ENCODE data around the gene PTK7.
A peak's percentile ranks its signal among the peaks of the same experiment; 100 is the strongest.

Gene PTK7

GRCh38 chr6:43146261-43146660, 70.1 kb downstream of the PTK7 start:
- DNase-seq (ENCODE audit: low spot score) = no peak

GRCh38 chr6:43146709-43147688, 70.9 kb downstream of the PTK7 start:
- DNase-seq (ENCODE audit: low spot score) = no peak

GRCh38 chr6:43147691-43148477, 71.8 kb downstream of the PTK7 start:
- no peak for DNase-seq (ENCODE audit: low spot score)

GRCh38 chr6:43149265-43149664, 73.2 kb downstream of the PTK7 start:
- DNase-seq (ENCODE audit: low spot score) = no peak

- no peak for DNase-seq (ENCODE audit: low spot score)
Observed at GRCh38 chr6:43150051-43150751, 74.1 kb downstream of the PTK7 start.

- DNase-seq (ENCODE audit: low spot score) = no peak
Observed at GRCh38 chr6:43159599-43159998, 83.5 kb downstream of the PTK7 start.

GRCh38 chr6:43163899-43164298, 87.8 kb downstream of the PTK7 start:
- no peak for DNase-seq (ENCODE audit: low spot score)

- no peak for DNase-seq (ENCODE audit: low spot score)
Observed at GRCh38 chr6:43170417-43170930, 94.4 kb downstream of the PTK7 start.

- DNase-seq (ENCODE audit: low spot score) = peak; percentile 99
Observed at GRCh38 chr6:43170931-43171706, 95.0 kb downstream of the PTK7 start, which contains the start of gene SRF. Gene SRF (plus strand): TSS chr6:43171269. CDS start chr6:43171657, 388 bp downstream.

- DNase-seq (ENCODE audit: low spot score) = no peak
Observed at GRCh38 chr6:43171707-43172103, 95.6 kb downstream of the PTK7 start.

- peak; percentile 40 for DNase-seq (ENCODE audit: low spot score)
Observed at GRCh38 chr6:43172104-43173007, 96.2 kb downstream of the PTK7 start.

GRCh38 chr6:43173591-43174262, 97.6 kb downstream of the PTK7 start:
- no peak for DNase-seq (ENCODE audit: low spot score)

- peak; percentile 98 for DNase-seq (ENCODE audit: low spot score)
Observed at GRCh38 chr6:43174263-43175112, 98.4 kb downstream of the PTK7 start.

- no peak for DNase-seq (ENCODE audit: low spot score)
Observed at GRCh38 chr6:43175676-43176422, 99.7 kb downstream of the PTK7 start.

GRCh38 chr6:43176423-43176786, 100.3 kb downstream of the PTK7 start:
- DNase-seq (ENCODE audit: low spot score) = no peak

- DNase-seq (ENCODE audit: low spot score) = no peak
Observed at GRCh38 chr6:43178150-43178549, 102.0 kb downstream of the PTK7 start.

- no peak for DNase-seq (ENCODE audit: low spot score)
Observed at GRCh38 chr6:43178951-43179830, 103.1 kb downstream of the PTK7 start.

All from CD4-positive, alpha-beta T cell treated with Interleukin-6 at 100 ng/mL for 8 hours (primary cell).